HUDEP-2 (cell line): ENCODE measurements around the gene RAPH1.
"Not testable (repeated sequence)": the region's sequence is repeated elsewhere in the genome, so short reads cannot be mapped to it uniquely, and the experiment has no call there.

Source experiments
- DNase-seq, 76 experiments: peaks; one replicate each; lab custom pipeline; 2025; ENCODE audit not compliant: unreplicated experiment in 76 of 76; lab: John Stamatoyannopoulos, UW

Gene RAPH1

GRCh38 chr2:203437511-203437910 is 97.6 kb downstream of the RAPH1 start:
- DNase-seq, result no peak

DNA sequence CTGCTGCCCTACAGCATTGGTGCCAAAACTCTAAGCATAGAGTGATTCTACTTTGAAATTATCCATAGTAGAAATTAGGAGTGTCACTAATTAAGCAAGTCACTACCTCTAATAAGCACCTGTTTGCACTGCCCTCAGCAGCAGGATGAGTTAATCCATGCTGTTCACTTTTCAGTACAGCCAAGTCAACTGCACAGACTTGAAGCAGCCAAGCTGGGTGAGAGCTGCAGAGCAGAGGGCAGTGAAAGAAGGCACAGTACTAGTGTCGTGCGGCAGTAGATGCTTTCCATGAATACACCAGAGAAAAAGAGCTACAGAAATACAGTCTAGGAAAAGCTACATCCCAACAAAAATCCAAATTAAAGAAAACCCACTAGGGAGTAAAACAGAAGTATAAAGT is 98.6 kb downstream of the RAPH1 start:
- no peak for DNase-seq

DNA sequence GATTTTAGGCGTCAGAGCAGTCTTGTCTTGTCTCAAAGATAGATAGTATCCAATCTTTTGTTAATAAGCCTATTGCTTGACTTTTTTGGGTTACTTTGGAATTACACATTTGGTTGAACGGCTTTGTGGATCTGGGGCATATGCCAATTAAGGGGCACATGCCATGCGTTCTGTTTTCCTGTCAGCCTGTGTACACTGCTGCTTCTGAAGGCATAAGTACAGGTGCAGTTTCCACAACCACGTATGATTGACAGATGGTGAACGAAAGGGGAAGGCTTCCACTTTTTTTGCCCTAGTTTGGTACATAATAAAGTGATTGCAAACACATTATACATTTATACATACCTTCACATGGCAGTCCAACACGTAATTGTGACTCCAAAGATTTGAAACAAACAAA is 102.3 kb downstream of the RAPH1 start:
- DNase-seq, result no peak

DNA sequence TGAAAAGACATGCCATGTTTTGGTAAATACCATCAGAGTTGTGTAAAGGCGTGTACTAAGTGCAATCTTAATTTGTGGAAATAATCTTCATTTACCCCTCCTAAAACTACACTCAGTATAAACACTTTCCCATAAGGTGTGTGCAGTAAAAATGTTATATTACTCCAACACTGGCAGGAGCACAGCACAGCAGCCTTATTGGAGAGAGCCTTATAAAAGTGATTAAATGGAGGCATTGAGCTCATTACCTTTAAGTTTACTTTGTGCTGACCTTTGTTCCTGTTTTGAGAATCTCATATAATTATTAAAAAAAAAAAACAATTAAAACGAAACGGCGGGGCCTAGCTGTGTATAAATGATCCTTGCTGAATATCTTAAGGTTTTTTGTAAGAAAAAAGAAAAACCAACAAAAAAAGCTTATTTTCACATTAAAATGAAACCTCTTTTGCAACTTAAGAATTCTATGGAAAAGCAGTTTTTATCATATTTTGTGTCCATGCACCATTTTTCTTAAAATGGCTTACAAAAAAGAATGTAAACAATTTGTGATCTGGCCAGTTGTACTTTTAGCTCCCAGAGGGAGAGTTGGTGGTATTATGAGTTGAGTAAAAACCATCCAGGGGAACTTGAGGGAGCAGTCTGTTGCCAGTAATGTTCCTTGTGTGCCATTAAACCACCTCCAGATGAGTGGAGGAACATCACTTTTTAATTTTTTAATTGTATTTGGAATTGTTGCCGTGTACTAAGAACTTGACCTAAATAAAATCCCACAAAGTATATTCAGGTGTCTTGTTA is 103.5 kb downstream of the RAPH1 start:
- DNase-seq, result no peak

- not testable (repeated sequence) for DNase-seq
Measured at GRCh38 chr2:203429643-203430042, 105.5 kb downstream of the RAPH1 start.

DNA sequence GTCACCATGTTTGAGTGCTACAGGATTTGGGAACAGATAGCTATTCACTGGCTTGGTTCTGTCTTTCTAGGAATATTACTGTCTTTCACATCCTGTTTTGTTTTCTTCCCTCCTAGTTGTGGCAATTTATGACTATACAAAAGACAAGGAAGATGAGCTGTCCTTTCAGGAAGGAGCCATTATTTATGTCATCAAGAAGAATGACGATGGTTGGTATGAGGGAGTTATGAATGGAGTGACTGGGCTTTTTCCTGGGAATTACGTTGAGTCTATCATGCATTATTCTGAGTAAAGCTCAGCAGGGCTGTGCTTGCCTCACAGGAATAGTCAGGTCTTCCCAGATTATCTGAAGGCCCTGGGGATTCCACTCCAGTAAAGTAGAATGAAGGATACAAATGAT is 108.0 kb downstream of the RAPH1 start:
- DNase-seq, result no peak

- no peak for DNase-seq
Measured at GRCh38 chr2:203418271-203418670, 116.8 kb downstream of the RAPH1 start.

DNA sequence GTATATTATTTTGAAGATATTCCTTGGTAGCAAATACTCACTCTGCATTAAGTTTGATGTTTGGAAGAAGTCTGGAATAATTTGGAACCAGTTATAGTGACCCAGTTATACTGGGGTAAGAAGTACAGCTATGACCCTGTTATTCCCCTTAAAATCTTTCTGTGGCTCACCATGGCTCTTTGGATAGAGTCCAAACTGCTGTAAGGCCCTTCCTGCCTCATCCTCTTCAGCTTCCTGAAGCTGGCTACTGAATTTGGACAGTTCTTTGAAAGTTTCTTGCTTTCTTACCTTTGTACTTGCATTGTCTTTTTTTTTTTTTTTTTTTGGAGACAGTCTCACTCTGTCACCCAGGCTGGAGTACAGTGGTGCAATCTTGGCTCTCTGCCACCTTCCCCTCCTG is 121.3 kb downstream of the RAPH1 start:
- no peak for DNase-seq

GRCh38 chr2:203412546-203413331 is 122.4 kb downstream of the RAPH1 start:
- DNase-seq, result no peak

GRCh38 chr2:203407496-203407895 is 127.6 kb downstream of the RAPH1 start:
- DNase-seq, result no peak

GRCh38 chr2:203404996-203405395 is 130.1 kb downstream of the RAPH1 start:
- DNase-seq, result no peak

DNA sequence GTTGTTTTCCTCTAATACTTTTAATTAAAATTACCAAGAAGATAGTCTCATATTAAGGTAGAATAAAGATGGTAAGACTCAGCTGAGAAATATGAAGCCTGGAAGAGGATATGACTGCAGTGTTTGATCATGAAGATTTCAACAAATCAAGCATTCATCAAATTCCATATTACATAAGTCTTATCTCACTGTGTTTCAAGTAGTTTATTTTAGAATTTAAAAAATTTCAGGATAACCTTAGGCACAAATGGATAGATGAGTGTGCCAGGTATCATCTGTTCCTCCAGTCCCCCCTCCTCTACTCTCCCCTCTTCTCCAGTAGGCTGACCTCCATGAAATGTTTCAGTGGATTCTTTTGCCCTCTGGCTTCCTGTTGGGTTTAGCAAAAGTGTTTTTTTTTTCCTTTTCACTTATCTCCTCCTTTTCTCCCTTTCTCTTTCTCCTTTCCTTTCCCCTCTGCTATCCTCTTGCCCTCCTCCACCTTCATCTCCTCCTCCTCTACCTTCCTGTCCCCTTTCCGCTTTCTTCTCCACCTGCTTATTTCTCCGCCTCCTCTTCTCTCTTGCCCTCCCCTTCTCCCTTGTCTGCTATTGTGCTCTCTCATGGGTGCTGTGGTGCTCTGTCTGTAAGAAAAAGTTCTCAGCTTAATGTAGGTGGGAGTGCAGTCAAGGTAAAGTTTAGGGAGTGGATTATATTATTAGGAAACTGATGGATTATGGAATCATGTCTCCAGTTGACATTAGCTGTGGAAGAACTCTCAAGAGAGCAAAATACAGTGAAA is 134.1 kb downstream of the RAPH1 start:
- DNase-seq, result no peak

DNA sequence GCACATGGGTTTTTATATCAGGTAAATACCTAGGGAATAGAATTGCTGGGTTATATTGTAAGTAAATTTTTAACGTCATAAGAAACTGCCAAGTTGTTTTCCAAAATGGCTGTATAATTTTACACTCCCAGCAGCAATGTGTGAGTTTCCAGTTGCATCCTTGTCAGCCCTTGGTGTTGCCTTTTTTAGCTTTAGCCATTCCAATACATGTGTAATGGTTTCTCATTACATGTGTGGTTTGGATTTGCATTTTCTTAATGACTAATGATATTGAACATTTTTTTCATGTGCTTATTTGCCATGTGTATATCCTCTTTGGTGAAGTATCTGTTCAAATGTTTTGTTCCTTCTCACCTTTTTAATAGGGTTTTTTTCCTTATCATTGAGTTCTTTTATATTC is 136.1 kb downstream of the RAPH1 start:
- DNase-seq, result no peak

GRCh38 chr2:203396667-203397066 is 138.4 kb downstream of the RAPH1 start:
- DNase-seq, result peak in 1 of 76 experiments; percentile 2

DNA sequence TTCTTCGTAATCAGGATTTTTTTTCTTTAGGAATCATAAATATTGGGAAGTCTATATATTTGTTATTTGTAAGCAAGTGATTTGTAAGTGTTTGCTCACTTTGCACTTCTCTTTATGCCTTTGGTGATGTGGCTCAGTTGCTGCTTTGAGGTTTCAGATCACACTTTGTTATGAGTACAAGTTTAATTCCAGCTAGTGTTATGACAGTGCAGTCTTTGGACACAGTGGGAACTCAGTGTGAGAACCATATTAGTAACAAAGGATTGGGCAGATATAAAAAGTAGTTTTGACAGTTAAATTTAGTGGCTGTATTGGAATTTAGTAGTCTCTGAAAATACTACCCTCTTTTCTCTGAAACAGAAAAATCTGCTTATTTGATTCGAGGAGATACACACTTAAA is 139.2 kb downstream of the RAPH1 start:
- no peak for DNase-seq

- peak in 13 of 76 experiments; percentile 1 to 21 (median 7) for DNase-seq
Measured at GRCh38 chr2:203394519-203395227, 140.4 kb downstream of the RAPH1 start.

- DNase-seq, result not testable (repeated sequence)
Measured at GRCh38 chr2:203388153-203388552, 146.9 kb downstream of the RAPH1 start.

DNA sequence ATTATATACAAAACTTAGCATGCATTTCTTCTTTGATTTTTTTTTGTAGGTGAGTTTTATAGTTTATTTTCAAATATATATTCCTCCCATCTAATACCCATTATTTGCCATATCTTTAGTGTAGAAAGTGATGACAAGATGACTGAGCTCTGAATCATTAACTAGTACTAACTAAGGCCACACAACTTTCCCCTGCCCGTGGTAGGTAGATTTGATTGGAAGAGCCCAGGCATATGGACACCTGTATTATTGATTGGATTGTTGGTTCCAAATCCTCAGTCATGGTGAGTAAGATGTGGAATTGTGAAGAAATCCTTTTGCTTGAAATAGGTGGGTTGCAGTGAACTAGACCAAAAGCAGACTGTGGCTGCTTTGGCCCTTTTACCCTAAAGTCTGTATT is 152.1 kb downstream of the RAPH1 start:
- no peak for DNase-seq

DNA sequence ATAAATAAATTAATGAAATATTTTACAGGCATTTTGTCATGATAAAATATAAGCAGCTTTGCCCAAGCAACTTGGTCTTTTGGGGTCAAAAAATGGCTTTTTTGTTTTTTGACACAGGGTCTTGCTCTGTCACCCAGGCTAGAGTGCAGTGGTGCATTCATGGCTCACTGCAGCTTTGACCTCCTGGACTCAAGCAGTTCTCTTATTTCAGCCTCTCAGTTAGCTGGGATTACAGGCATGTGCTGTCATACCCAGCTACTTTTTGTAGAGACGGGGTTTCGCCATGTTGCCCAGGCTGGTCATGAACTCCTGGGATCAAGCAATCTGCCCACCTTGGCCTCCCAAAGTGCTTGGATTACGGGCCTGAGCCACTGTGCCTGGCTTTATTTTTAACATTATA is 155.9 kb downstream of the RAPH1 start:
- DNase-seq, result no peak

GRCh38 chr2:203376173-203376572 is 158.9 kb downstream of the RAPH1 start:
- DNase-seq, result peak in 1 of 76 experiments; percentile 8

GRCh38 chr2:203372706-203373105 is 162.4 kb downstream of the RAPH1 start:
- not testable (repeated sequence) for DNase-seq
